HG03457 (cell line): ENCODE results near the gene HOMER1.

Source experiments
- ATAC-seq: cut with Tn5 transposase; IDR thresholded peaks from one replicate; pipeline ENCODE4 v1.9.1; 2021; ENCODE audit warnings: moderate number of reproducible peaks; ENCODE audit not compliant: unreplicated experiment

Gene HOMER1

GRCh38 chr5:79513704-79514390 is at the start of gene HOMER1:
Gene HOMER1 (minus strand): TSS chr5:79514134. CDS start chr5:79512774, 1,360 bp downstream.
- ATAC-seq = peak; percentile 43

GRCh38 chr5:79563247-79563590 is 49.3 kb upstream of the HOMER1 start:
- no peak for ATAC-seq

- no peak for ATAC-seq
These were observed 48.7 kb upstream of the HOMER1 start for GRCh38 chr5:79562351-79563246.

- ATAC-seq = no peak
These were observed 47.6 kb upstream of the HOMER1 start for GRCh38 chr5:79561525-79561893.

- ATAC-seq = no peak
These were observed 47.0 kb upstream of the HOMER1 start for GRCh38 chr5:79560771-79561524.

GRCh38 chr5:79555418-79555817 is 41.5 kb upstream of the HOMER1 start:
- ATAC-seq = no peak

GRCh38 chr5:79552984-79553383 is 39.0 kb upstream of the HOMER1 start:
- no peak for ATAC-seq

- no peak for ATAC-seq
These were observed 34.0 kb upstream of the HOMER1 start for GRCh38 chr5:79547982-79548381.

- no peak for ATAC-seq
These were observed 33.5 kb upstream of the HOMER1 start for GRCh38 chr5:79547429-79547822.

GRCh38 chr5:79546782-79547428 is 33.0 kb upstream of the HOMER1 start:
- no peak for ATAC-seq

- ATAC-seq = no peak
These were observed 30.2 kb upstream of the HOMER1 start for GRCh38 chr5:79544131-79544530.

- ATAC-seq = no peak
These were observed 27.0 kb upstream of the HOMER1 start for GRCh38 chr5:79540939-79541338.

- no peak for ATAC-seq
These were observed 22.4 kb upstream of the HOMER1 start for GRCh38 chr5:79536193-79536906.

- ATAC-seq = no peak
These were observed 21.7 kb upstream of the HOMER1 start for GRCh38 chr5:79535477-79536192.

- no peak for ATAC-seq
These were observed 15.2 kb upstream of the HOMER1 start for GRCh38 chr5:79529110-79529509.

- no peak for ATAC-seq
These were observed 13.5 kb upstream of the HOMER1 start for GRCh38 chr5:79527431-79527830.

- no peak for ATAC-seq
These were observed 13.0 kb upstream of the HOMER1 start for GRCh38 chr5:79526928-79527327.

GRCh38 chr5:79526493-79526892 is 12.6 kb upstream of the HOMER1 start:
- ATAC-seq = no peak

- no peak for ATAC-seq
These were observed 7.2 kb upstream of the HOMER1 start for GRCh38 chr5:79521156-79521555.

- ATAC-seq = no peak
These were observed 4.8 kb upstream of the HOMER1 start for GRCh38 chr5:79518718-79519117.
